K562 (cell line): ENCODE data around the gene CDH2. TPM values are rescaled to one million over a fixed set of nuclear protein-coding genes. Genes with fewer than 3 reads are reported as not detected.

Experiments
- ATAC-seq: fragments of 200-7000 bp; cut with Tn5 transposase; 3 replicates; pipeline ENCODE4 v1.9.1; 2020; ENCODE audit warnings: moderate library complexity
- BruUV-seq: library from RNA; stranded (reverse); fragments of 400-500 nt; replicated peaks from 2 replicates; lab custom pipeline; 2021; lab: Mats Ljungman, UMichigan
- CTCF ChIA-PET: fragments of 300-600 bp; formaldehyde crosslinking; extraction: SDS; loops from one replicate; lab custom pipeline; 2021; ENCODE audit warnings: low intra/inter-chr PET ratio; lab: Yijun Ruan, JAX
- POLR2A ChIA-PET: fragments of 300-600, 350-650 bp; sonication (Branson Sonifier 250); formaldehyde crosslinking; extraction: SDS; loops from one replicate; lab custom pipeline; 2021; ENCODE audit warnings: antibody characterized with exemption, inconsistent platforms; lab: Yijun Ruan, JAX
- DNase-seq, 4 experiments: peaks; one replicate each; pipeline versions ENCODE4 v3.0.0 to v3.0.0-alpha.2; 2011 to 2018; ENCODE audit warnings: low spot score in 3 of 4, mixed read lengths in 3 of 4; ENCODE audit errors: extremely low read depth in 1 of 4
- FAIRE-seq: peaks from 2 replicates; lab custom pipeline; 2011; peaks lifted over from hg19 to GRCh38; lab: Jason Lieb, UNC
- H2AFZ ChIP-seq: 2 replicates; pipeline ENCODE4 v1.6.0; 2011; ENCODE audit warnings: low read depth, low read length, control low read depth, inconsistent platforms
- H3K27ac ChIP-seq: fragments of 200-600 bp; 3 replicates; pipeline ENCODE4 v1.8.0; 2011; ENCODE audit warnings: low read depth, mild to moderate bottlenecking, control low read depth, inconsistent platforms, low read length, moderate library complexity, mixed read lengths; ENCODE audit errors: extremely low read depth
- H3K27me3 ChIP-seq, 2 experiments: fragments of 300-600 bp in 1 of 2; 2 replicates in 1 of 2; 3 replicates in 1 of 2; pipeline versions ENCODE4 v1.6.0 to v1.8.0; 2011; ENCODE audit warnings: inconsistent platforms in 2 of 2, low read length in 2 of 2, mild to moderate bottlenecking in 1 of 2, mixed read lengths in 1 of 2, moderate library complexity in 1 of 2; ENCODE audit not compliant: control insufficient read depth in 2 of 2, insufficient read depth in 2 of 2
- H3K36me3 ChIP-seq: fragments of 300-600 bp; 3 replicates; pipeline ENCODE4 v1.8.0; 2011; ENCODE audit warnings: mild to moderate bottlenecking, low read length, inconsistent platforms; ENCODE audit not compliant: control insufficient read depth, insufficient read depth
- H3K4me1 ChIP-seq, 2 experiments: fragments of 200-600 bp in 1 of 2; replicated peaks in 1 of 2; 2 replicates in 1 of 2; 3 replicates in 1 of 2; pipeline versions ENCODE4 v1.5.1 to v1.8.0; 2011; ENCODE audit warnings: inconsistent platforms in 2 of 2, low read length in 2 of 2, mild to moderate bottlenecking in 1 of 2, mixed read lengths in 1 of 2, moderate library complexity in 1 of 2; ENCODE audit not compliant: control insufficient read depth in 2 of 2, insufficient read depth in 2 of 2
- H3K4me2 ChIP-seq: 2 replicates; pipeline ENCODE4 v1.6.1; 2011; ENCODE audit warnings: low read length, control low read depth, inconsistent platforms, mixed read lengths; ENCODE audit not compliant: insufficient read depth
- H3K4me3 ChIP-seq: fragments of 200-600 bp; sonication (generic), shearing (Covaris generic); 2 replicates; pipeline ENCODE4 v1.5.1; 2016; ENCODE audit warnings: control low read depth, inconsistent platforms
- H3K79me2 ChIP-seq: fragments of 200-600 bp; 3 replicates; pipeline ENCODE4 v1.8.0; 2011; ENCODE audit warnings: low read length, inconsistent platforms; ENCODE audit not compliant: control insufficient read depth, insufficient read depth
- H3K9ac ChIP-seq, 2 experiments: 2 replicates each; pipeline versions ENCODE4 v1.6.0 to v1.6.1; 2011; ENCODE audit warnings: low read depth in 2 of 2, low read length in 2 of 2, control low read depth in 1 of 2, inconsistent platforms in 1 of 2, mild to moderate bottlenecking in 1 of 2, mixed read lengths in 1 of 2; ENCODE audit not compliant: insufficient read depth in 1 of 2
- H3K9me1 ChIP-seq: one replicate; pipeline ENCODE4 v1.6.0; 2011; ENCODE audit warnings: inconsistent platforms, mild to moderate bottlenecking, low read length, moderate library complexity; ENCODE audit not compliant: control insufficient read depth, insufficient read depth
- H3K9me3 ChIP-seq: replicated peaks from 2 replicates; pipeline ENCODE4 v1.5.1; 2011; ENCODE audit warnings: low read depth, low read length, inconsistent platforms; ENCODE audit not compliant: control insufficient read depth, insufficient read depth
- H4K20me1 ChIP-seq: replicated peaks from 2 replicates; pipeline ENCODE4 v1.6.1; 2011; ENCODE audit warnings: low read length, inconsistent platforms, mixed read lengths; ENCODE audit not compliant: control insufficient read depth, insufficient read depth
- EHMT2 ChIP-seq: fragments of 450-650 bp; IDR thresholded peaks from 2 replicates; pipeline ENCODE4 v1.6.1; 2018; ENCODE audit warnings: antibody characterized with exemption
- ELF2 ChIP-seq: fragments of 250-450 bp; sonication (Bioruptor Pico); IDR thresholded peaks from 2 replicates; pipeline ENCODE4 v1.5.0; 2021; ENCODE audit warnings: mild to moderate bottlenecking
- HCFC1 ChIP-seq: IDR thresholded peaks from 2 replicates; pipeline ENCODE4 v1.6.1; 2012; ENCODE audit warnings: low read depth, low read length, improper control_type of control experiment
- HNRNPUL1 ChIP-seq: fragments of 200-400 bp; formaldehyde crosslinking; IDR thresholded peaks from 2 replicates; pipeline ENCODE4 v1.6.1; 2017; ENCODE audit warnings: low read length
- NFE2L1 ChIP-seq: fragments of 450-650 bp; IDR thresholded peaks from 2 replicates; pipeline ENCODE4 v1.6.1; 2016; ENCODE audit warnings: missing genetic modification characterization, low read depth, mild to moderate bottlenecking, missing compliant biosample characterization, moderate library complexity, borderline replicate concordance
- NFIX ChIP-seq: fragments of 250-450 bp; sonication (Bioruptor Pico); IDR thresholded peaks from 2 replicates; pipeline ENCODE4 v1.4.0; 2020; ENCODE audit warnings: low read depth, mild to moderate bottlenecking, moderate library complexity
- PTRF ChIP-seq: fragments of 450-650 bp; IDR thresholded peaks from 2 replicates; pipeline ENCODE4 v1.6.1; 2016; ENCODE audit warnings: mild to moderate bottlenecking, missing genetic modification characterization, missing compliant biosample characterization
- ZKSCAN8 ChIP-seq: fragments of 200-800 bp; sonication (Bioruptor generic); IDR thresholded peaks from 2 replicates; pipeline ENCODE4 v1.6.1; 2016; ENCODE audit warnings: missing genetic modification characterization, missing compliant biosample characterization
- WGBS: fragments of 100-300 bp; shearing (Covaris generic); methylation state at CpG from one replicate; pipeline ENCODE4 v1.1.6; 2016; ENCODE audit warnings: low coverage, mixed read lengths; ENCODE audit not compliant: insufficient coverage; ENCODE audit errors: missing lambda C conversion rate; 5-methylcytosine and 5-hydroxymethylcytosine counted together
- in situ Hi-C: fragments of 300-500 bp; cut with MboI; formaldehyde crosslinking; loops from 4 replicates; pipeline ENCODE4 v1.15.0; 2018; ENCODE audit warnings: inconsistent platforms, mixed read lengths
- intact Hi-C: fragments of 100-400 bp; cut with micrococcal nuclease; formaldehyde crosslinking; loops from 2 replicates; pipeline ENCODE4 v1.14.2; 2022
- polyA plus RNA-seq, 8 experiments: library from polyadenylated mRNA; depleted of rRNA in 4 of 8; stranded (reverse) in 5 of 8; unstranded in 3 of 8; fragments of >200 nt; fragmentation: Nextera tagmentation in 2 of 8; fragmentation: Illumina TruSeq in 1 of 8; extraction: Ambion mirVana in 2 of 8; extraction: Trizol in 1 of 8; gene quantifications; 2 replicates each; pipeline versions ENCODE4 v1.2.1 to v1.2.3, GENCODE V29; 2011 to 2014; ENCODE audit warnings: inconsistent platforms in 1 of 8, missing spikeins in 1 of 8
- total RNA-seq, 7 experiments: library from RNA; depleted of rRNA in 6 of 7; stranded (reverse); fragments of >200 nt in 6 of 7; fragmentation: Illumina TruSeq in 2 of 7; extraction: Trizol in 2 of 7; gene quantifications; 2 replicates each; pipeline versions ENCODE4 v1.2.1 to v1.2.3, GENCODE V29; 2011 to 2021; ENCODE audit warnings: low replicate concordance in 1 of 7
- TF ChIP-seq, protein P1 (sequence below): sonication (generic); formaldehyde crosslinking; IDR thresholded peaks from 2 replicates; pipeline ENCODE4 v1.4.0; 2020; ENCODE audit warnings: mild to moderate bottlenecking, missing genetic modification reagents

CDH2 gene
- total and polyA plus RNA-seq, 9 of the 15 experiments (the other 6 are each of a cell fraction or from before 2014, with no cell fraction given), result 0.04 TPM; not detected in 8

DNA sequence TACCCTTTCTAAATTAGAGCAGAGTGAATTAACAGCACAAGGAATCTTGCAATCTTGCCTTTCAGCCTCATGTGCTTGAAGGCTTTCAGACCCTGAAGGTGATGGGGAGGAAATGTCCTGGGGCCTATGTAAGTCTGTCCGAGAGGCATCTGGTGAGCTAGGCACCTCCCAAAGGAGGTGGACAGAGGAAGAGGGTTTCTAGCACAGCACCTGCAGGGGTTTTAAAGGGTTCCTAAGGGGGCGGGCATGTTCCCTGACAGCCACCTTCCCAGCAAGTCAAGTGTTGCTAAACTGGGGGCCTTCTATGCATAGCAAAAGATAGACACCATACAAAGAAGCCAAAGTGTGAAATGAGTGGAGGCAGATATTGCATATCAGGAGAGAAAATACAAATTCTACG, 88.5 kb downstream of the CDH2 start:
- Histone ChIP-seq H3K4me1 (no peaks in the 10 kb centered on the region), H3K27ac (no peak overlapping the region), H3K9ac (no peak overlapping the region), H3K79me2 (no peaks in the 10 kb centered on the region), H3K36me3 (no peaks in the 10 kb centered on the region), H3K9me1 (no peaks in the 10 kb centered on the region), H4K20me1 (no peaks in the 10 kb centered on the region), H3K4me3 (no peak overlapping the region), H3K27me3 (no peaks in the 10 kb centered on the region), H3K9me3 (no peaks in the 10 kb centered on the region), H2AFZ (no peak overlapping the region), H3K4me2 (no peak overlapping the region)
- DNase-seq, result no peak
- TF ChIP-seq HCFC1, result no peak
- TF ChIP-seq NFIX, result no peak
- TF ChIP-seq ELF2 (CRISPR knock-in tag), result no peak
- no peak for TF ChIP-seq HNRNPUL1
- no peak for TF ChIP-seq NFE2L1
- TF ChIP-seq PTRF, result no peak
- no peak for TF ChIP-seq ZKSCAN8 (CRISPR knock-in tag)
- no peak for TF ChIP-seq EHMT2
- TF ChIP-seq, protein P1, sequence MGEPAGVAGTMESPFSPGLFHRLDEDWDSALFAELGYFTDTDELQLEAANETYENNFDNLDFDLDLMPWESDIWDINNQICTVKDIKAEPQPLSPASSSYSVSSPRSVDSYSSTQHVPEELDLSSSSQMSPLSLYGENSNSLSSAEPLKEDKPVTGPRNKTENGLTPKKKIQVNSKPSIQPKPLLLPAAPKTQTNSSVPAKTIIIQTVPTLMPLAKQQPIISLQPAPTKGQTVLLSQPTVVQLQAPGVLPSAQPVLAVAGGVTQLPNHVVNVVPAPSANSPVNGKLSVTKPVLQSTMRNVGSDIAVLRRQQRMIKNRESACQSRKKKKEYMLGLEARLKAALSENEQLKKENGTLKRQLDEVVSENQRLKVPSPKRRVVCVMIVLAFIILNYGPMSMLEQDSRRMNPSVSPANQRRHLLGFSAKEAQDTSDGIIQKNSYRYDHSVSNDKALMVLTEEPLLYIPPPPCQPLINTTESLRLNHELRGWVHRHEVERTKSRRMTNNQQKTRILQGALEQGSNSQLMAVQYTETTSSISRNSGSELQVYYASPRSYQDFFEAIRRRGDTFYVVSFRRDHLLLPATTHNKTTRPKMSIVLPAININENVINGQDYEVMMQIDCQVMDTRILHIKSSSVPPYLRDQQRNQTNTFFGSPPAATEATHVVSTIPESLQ (CRISPR knock-in tag), result no peak
- FAIRE-seq, result no peak
- ChIA-PET POLR2A (no interaction called here), CTCF (no interaction called here)
- intact Hi-C loops, result no loop called here
- ATAC-seq, result no peak
- 2% methylated on average over 3 of the region's 3 CpGs for WGBS
- in situ Hi-C loops, result no loop called here
- BruUV-seq, result no TSS peak
